Measurements from ENCODE around the gene NR5A2. TPM values are rescaled to one million over a fixed set of nuclear protein-coding genes. Genes with fewer than 3 reads are reported as not detected.

The NR5A2 gene
- total RNA-seq, 1 experiment from 2014 or later: 4.7 TPM

DNA sequence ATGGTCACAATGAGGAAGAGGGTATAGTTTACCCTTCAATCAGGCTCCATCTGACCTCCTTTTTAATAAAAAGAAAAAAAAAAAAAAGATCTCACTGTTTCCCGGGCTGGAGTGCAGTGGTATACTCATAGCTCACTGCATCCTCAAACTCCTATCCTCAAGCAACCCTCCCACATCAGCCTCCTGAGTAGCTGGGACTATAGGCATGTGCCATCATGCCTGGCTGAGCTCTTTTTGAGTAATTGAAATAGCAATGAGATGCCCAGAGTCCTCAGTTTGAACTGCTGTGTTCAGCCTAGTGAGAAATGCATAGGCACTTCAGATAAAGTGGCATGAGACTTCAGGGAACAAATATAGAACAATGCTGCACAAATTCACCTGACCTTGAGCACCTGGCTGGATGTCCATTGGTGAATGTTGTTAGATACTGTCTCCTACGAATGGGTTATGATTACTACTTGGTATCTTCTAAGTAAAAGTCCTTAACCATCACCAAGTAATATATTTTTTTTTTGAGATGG, 67.6 kb downstream of the NR5A2 start:
- Mint-ChIP-seq H3K4me3 (no peak overlapping the region), H3K36me3 (ENCODE audit: insufficient read depth in 1 of 3, low read depth in 3 of 3) (no peaks in the 10 kb centered on the region), H3K4me1 (no peaks in the 10 kb centered on the region), H3K27me3 (ENCODE audit: low read depth) (no peaks in the 10 kb centered on the region), H3K27ac (no peak overlapping the region), H3K9me3 (no peaks in the 10 kb centered on the region)
- Histone ChIP-seq H2BK5ac (ENCODE audit: insufficient read length, low read length) (no peak overlapping the region), H2AFZ (ENCODE audit: low read length) (no peak overlapping the region), H3K18ac (ENCODE audit: insufficient read length, low read depth, low read length) (no peak overlapping the region), H3K9ac (ENCODE audit: extremely low read depth, insufficient read length, low read length) (no peak overlapping the region), H2BK120ac (ENCODE audit: low read depth, low read length, poor library complexity, severe bottlenecking) (no peak overlapping the region), H4K91ac (ENCODE audit: insufficient read length, low read depth, low read length) (no peak overlapping the region), H2BK20ac (ENCODE audit: low read depth, low read length, poor library complexity, severe bottlenecking) (no peak overlapping the region), H3K23me2 (ENCODE audit: insufficient read length, low read depth, low read length, poor library complexity, severe bottlenecking) (no peaks in the 10 kb centered on the region), H3K27ac (ENCODE audit: insufficient read length, low read depth, low read length) (no peak overlapping the region), H2BK15ac (ENCODE audit: low read depth, low read length) (no peak overlapping the region), H4K8ac (replicated peaks; ENCODE audit: insufficient read length, low read depth, low read length) (no peak overlapping the region), H3K4me2 (ENCODE audit: insufficient read depth, insufficient read length, low read length) (no peak overlapping the region), H3K9me3 (ENCODE audit: control insufficient read depth, low read depth, low read length) (no peaks in the 10 kb centered on the region), H4K5ac (ENCODE audit: insufficient read length, low read depth, low read length) (no peak overlapping the region), H2AK5ac (ENCODE audit: insufficient read length, low read length) (no peak overlapping the region), H4K20me1 (ENCODE audit: control insufficient read depth, insufficient read depth, insufficient read length) (no peaks in the 10 kb centered on the region), H3K79me2 (ENCODE audit: insufficient read depth, low read length) (no peaks in the 10 kb centered on the region; the same call in 1 of the 2 replicates), H2BK12ac (ENCODE audit: insufficient read length, low read depth, low read length) (no peak overlapping the region), H3K4me1 (ENCODE audit: insufficient read depth, low read length) (no peaks in the 10 kb centered on the region), H3K23ac (ENCODE audit: insufficient read length, low read depth, low read length) (no peak overlapping the region), H3K27me3 (ENCODE audit: insufficient read depth, low read length) (no peaks in the 10 kb centered on the region), H3T11ph (ENCODE audit: low read length) (no peak overlapping the region), H3K14ac (ENCODE audit: insufficient read depth, low read length) (no peak overlapping the region), H3K4ac (ENCODE audit: low read depth, low read length) (no peak overlapping the region), H3K79me1 (ENCODE audit: insufficient read depth, low read depth, low read length, poor library complexity, severe bottlenecking) (no peaks in the 10 kb centered on the region), H3K56ac (ENCODE audit: insufficient read length, low read depth, low read length) (no peak overlapping the region)
- no peak for DNase-seq
- TF ChIP-seq, protein P1, sequence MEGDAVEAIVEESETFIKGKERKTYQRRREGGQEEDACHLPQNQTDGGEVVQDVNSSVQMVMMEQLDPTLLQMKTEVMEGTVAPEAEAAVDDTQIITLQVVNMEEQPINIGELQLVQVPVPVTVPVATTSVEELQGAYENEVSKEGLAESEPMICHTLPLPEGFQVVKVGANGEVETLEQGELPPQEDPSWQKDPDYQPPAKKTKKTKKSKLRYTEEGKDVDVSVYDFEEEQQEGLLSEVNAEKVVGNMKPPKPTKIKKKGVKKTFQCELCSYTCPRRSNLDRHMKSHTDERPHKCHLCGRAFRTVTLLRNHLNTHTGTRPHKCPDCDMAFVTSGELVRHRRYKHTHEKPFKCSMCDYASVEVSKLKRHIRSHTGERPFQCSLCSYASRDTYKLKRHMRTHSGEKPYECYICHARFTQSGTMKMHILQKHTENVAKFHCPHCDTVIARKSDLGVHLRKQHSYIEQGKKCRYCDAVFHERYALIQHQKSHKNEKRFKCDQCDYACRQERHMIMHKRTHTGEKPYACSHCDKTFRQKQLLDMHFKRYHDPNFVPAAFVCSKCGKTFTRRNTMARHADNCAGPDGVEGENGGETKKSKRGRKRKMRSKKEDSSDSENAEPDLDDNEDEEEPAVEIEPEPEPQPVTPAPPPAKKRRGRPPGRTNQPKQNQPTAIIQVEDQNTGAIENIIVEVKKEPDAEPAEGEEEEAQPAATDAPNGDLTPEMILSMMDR (conservative IDR thresholded peaks at IDR 0.05): no peak
- WGBS (ENCODE audit: extremely low coverage, insufficient read length, low lambda C conversion rate): no CpG with 5 or more reads among the region's 2 CpGs

Data from H9 (cell line).